H9 (cell line): ENCODE data around the gene SYNGR1. TPM values are rescaled to one million over a fixed set of nuclear protein-coding genes. Genes with fewer than 3 reads are reported as not detected.

ENCODE experiments used
- DNase-seq: peaks from one replicate; pipeline ENCODE4 v3.0.0-alpha.2; 2017
- H2AFZ ChIP-seq: one replicate; pipeline ENCODE4 v1.6.1; 2013; ENCODE audit warnings: mild to moderate bottlenecking, low read length, control low read depth, moderate library complexity
- H2AK5ac ChIP-seq: 2 replicates; pipeline ENCODE4 v1.6.1; 2013; ENCODE audit warnings: low read length, control low read depth, mixed read lengths; ENCODE audit not compliant: insufficient read length
- H2BK120ac ChIP-seq: one replicate; pipeline ENCODE4 v1.6.1; 2013; ENCODE audit warnings: low read depth, mild to moderate bottlenecking, low read length, control low read depth, inconsistent platforms; ENCODE audit not compliant: poor library complexity, severe bottlenecking
- H2BK12ac ChIP-seq: 2 replicates; pipeline ENCODE4 v1.6.1; 2013; ENCODE audit warnings: low read length, control low read depth, mixed read lengths, low read depth; ENCODE audit not compliant: insufficient read length
- H2BK15ac ChIP-seq: 2 replicates; pipeline ENCODE4 v1.6.1; 2013; ENCODE audit warnings: low read depth, low read length, control low read depth
- H2BK20ac ChIP-seq: one replicate; pipeline ENCODE4 v1.6.1; 2013; ENCODE audit warnings: low read depth, mild to moderate bottlenecking, low read length, control low read depth, inconsistent platforms; ENCODE audit not compliant: poor library complexity, severe bottlenecking
- H2BK5ac ChIP-seq: 2 replicates; pipeline ENCODE4 v1.6.1; 2013; ENCODE audit warnings: low read length, control low read depth, mixed read lengths; ENCODE audit not compliant: insufficient read length
- H3K14ac ChIP-seq: 2 replicates; pipeline ENCODE4 v1.6.1; 2013; ENCODE audit warnings: low read length, control low read depth; ENCODE audit not compliant: insufficient read depth
- H3K18ac ChIP-seq: 2 replicates; pipeline ENCODE4 v1.6.1; 2013; ENCODE audit warnings: low read depth, mild to moderate bottlenecking, mixed read lengths, low read length, control low read depth; ENCODE audit not compliant: insufficient read length
- H3K23ac ChIP-seq: 2 replicates; pipeline ENCODE4 v1.6.1; 2013; ENCODE audit warnings: low read length, control low read depth, mixed read lengths, low read depth; ENCODE audit not compliant: insufficient read length
- H3K23me2 ChIP-seq: 2 replicates; pipeline ENCODE4 v1.6.1; 2013; ENCODE audit warnings: low read depth, mild to moderate bottlenecking, mixed read lengths, low read length, control low read depth; ENCODE audit not compliant: insufficient read length, poor library complexity, severe bottlenecking
- H3K27ac ChIP-seq: 2 replicates; pipeline ENCODE4 v1.5.1; 2013; ENCODE audit warnings: low read length, control low read depth, mixed read lengths, low read depth; ENCODE audit not compliant: insufficient read length
- H3K27me3 ChIP-seq: 2 replicates; pipeline ENCODE4 v1.6.1; 2013; ENCODE audit warnings: low read length, control low read depth, inconsistent platforms; ENCODE audit not compliant: insufficient read depth
- H3K4ac ChIP-seq: 2 replicates; pipeline ENCODE4 v1.6.1; 2013; ENCODE audit warnings: low read depth, mild to moderate bottlenecking, control low read depth, inconsistent platforms, low read length, moderate library complexity
- H3K4me1 ChIP-seq: 2 replicates; pipeline ENCODE4 v1.6.1; 2013; ENCODE audit warnings: low read length, control low read depth, inconsistent platforms; ENCODE audit not compliant: insufficient read depth
- H3K4me2 ChIP-seq: 2 replicates; pipeline ENCODE4 v1.6.1; 2013; ENCODE audit warnings: low read length, control low read depth, mixed read lengths; ENCODE audit not compliant: insufficient read length, insufficient read depth
- H3K56ac ChIP-seq: 2 replicates; pipeline ENCODE4 v1.6.1; 2013; ENCODE audit warnings: low read depth, mild to moderate bottlenecking, mixed read lengths, low read length, control low read depth; ENCODE audit not compliant: insufficient read length
- H3K79me1 ChIP-seq: 2 replicates; pipeline ENCODE4 v1.6.1; 2013; ENCODE audit warnings: low read depth, mild to moderate bottlenecking, moderate library complexity, low read length, control low read depth, inconsistent platforms; ENCODE audit not compliant: insufficient read depth, poor library complexity, severe bottlenecking
- H3K79me2 ChIP-seq: 2 replicates; pipeline ENCODE4 v1.6.1; 2013; ENCODE audit warnings: low read length, control low read depth, inconsistent platforms; ENCODE audit not compliant: insufficient read depth
- H3K9ac ChIP-seq: 2 replicates; pipeline ENCODE4 v1.6.1; 2013; ENCODE audit warnings: low read length, control low read depth, mixed read lengths; ENCODE audit not compliant: insufficient read length; ENCODE audit errors: extremely low read depth
- H3K9me3 ChIP-seq: one replicate; pipeline ENCODE4 v1.6.1; 2013; ENCODE audit warnings: low read depth, low read length, inconsistent platforms; ENCODE audit not compliant: control insufficient read depth
- H3T11ph ChIP-seq: one replicate; pipeline ENCODE4 v1.6.1; 2013; ENCODE audit warnings: mild to moderate bottlenecking, low read length, control low read depth, inconsistent platforms
- H4K20me1 ChIP-seq: one replicate; pipeline ENCODE4 v1.6.1; 2013; ENCODE audit not compliant: control insufficient read depth, insufficient read length, insufficient read depth
- H4K5ac ChIP-seq: 2 replicates; pipeline ENCODE4 v1.6.1; 2013; ENCODE audit warnings: low read depth, mild to moderate bottlenecking, mixed read lengths, low read length, control low read depth; ENCODE audit not compliant: insufficient read length
- H4K8ac ChIP-seq: replicated peaks from 2 replicates; pipeline ENCODE4 v1.6.1; 2013; ENCODE audit warnings: low read length, control low read depth, mixed read lengths, low read depth; ENCODE audit not compliant: insufficient read length
- H4K91ac ChIP-seq: 2 replicates; pipeline ENCODE4 v1.6.1; 2013; ENCODE audit warnings: low read depth, mild to moderate bottlenecking, moderate library complexity, mixed read lengths, low read length, control low read depth; ENCODE audit not compliant: insufficient read length
- H3K27ac Mint-ChIP-seq, 3 experiments: 2 replicates in 2 of 3; 3 replicates in 1 of 3; pipeline ENCODE4 v1.8.0; 2020 to 2021; ENCODE audit warnings: mixed read lengths in 3 of 3, mild to moderate bottlenecking in 1 of 3, moderate library complexity in 1 of 3
- H3K27me3 Mint-ChIP-seq: 2 replicates; pipeline ENCODE4 v1.8.0; 2021; ENCODE audit warnings: low read depth, mild to moderate bottlenecking, moderate library complexity, mixed read lengths
- H3K36me3 Mint-ChIP-seq, 3 experiments: 2 replicates in 2 of 3; 3 replicates in 1 of 3; pipeline ENCODE4 v1.8.0; 2020 to 2021; ENCODE audit warnings: low read depth in 3 of 3, mixed read lengths in 3 of 3; ENCODE audit not compliant: insufficient read depth in 1 of 3
- H3K4me1 Mint-ChIP-seq, 2 experiments: 2 replicates each; pipeline ENCODE4 v1.8.0; 2020; ENCODE audit warnings: mixed read lengths in 2 of 2
- H3K4me3 Mint-ChIP-seq, 2 experiments: 2 replicates in 1 of 2; 3 replicates in 1 of 2; pipeline ENCODE4 v1.8.0; 2020 to 2021; ENCODE audit warnings: mild to moderate bottlenecking in 2 of 2, mixed read lengths in 2 of 2, moderate library complexity in 1 of 2
- H3K9me3 Mint-ChIP-seq, 2 experiments: 2 replicates in 1 of 2; 3 replicates in 1 of 2; pipeline ENCODE4 v1.8.0; 2020; ENCODE audit warnings: mild to moderate bottlenecking in 2 of 2, mixed read lengths in 2 of 2, moderate library complexity in 1 of 2
- CTCF ChIP-seq: fragments of 200-600 bp; sonication (generic); conservative IDR thresholded peaks from 3 replicates; pipeline ENCODE4 v1.8.0; 2021; ENCODE audit warnings: antibody characterized with exemption, mild to moderate bottlenecking
- WGBS: extraction: QIAGEN DNeasy Blood & Tissue Kit; methylation state at CpG from one replicate; pipeline ENCODE4 v1.1.7; 2013; ENCODE audit warnings: missing lambda C conversion rate, low lambda C conversion rate, mixed read lengths; ENCODE audit not compliant: insufficient read length; ENCODE audit errors: extremely low coverage; 5-methylcytosine and 5-hydroxymethylcytosine counted together
- total RNA-seq: library from RNA; stranded (reverse); gene quantifications from 2 replicates; pipeline ENCODE4 v1.2.1, GENCODE V29; 2021

The SYNGR1 gene
- total RNA-seq, 1 experiment from 2014 or later, result 13.2 TPM

- peaks cover 36 to 62% of the 10 kb centered on the region in 2 experiments for H3K4me1 Mint-ChIP-seq
- peaks cover 7 to 22% (median 10%) of the 10 kb centered on the region in 3 experiments; a peak in 6 of 7 replicates for H3K36me3 Mint-ChIP-seq
- no peak overlapping the region for H2BK120ac ChIP-seq
- H3K27ac ChIP-seq, result no peak overlapping the region
- peaks cover 6% of the 10 kb centered on the region; the same call in 1 of the 2 replicates for H3K4me1 ChIP-seq
- H3K14ac ChIP-seq, result no peak overlapping the region
- DNase-seq, result peak; percentile 25
- H3K4me2 ChIP-seq, result no peak overlapping the region
- no peak overlapping the region for H4K5ac ChIP-seq
- H2AK5ac ChIP-seq, result no peak overlapping the region
- H4K8ac ChIP-seq, result no peak overlapping the region
- no peak overlapping the region for H4K91ac ChIP-seq
- H3K79me2 ChIP-seq, result no peaks in the 10 kb centered on the region
- H3K27ac Mint-ChIP-seq, result peak overlapping the region in 2 of 3 experiments; percentile 69 to 84; a peak in 5 of 7 replicates
- peaks cover 4% of the 10 kb centered on the region for H3K23me2 ChIP-seq
- H3K23ac ChIP-seq, result no peak overlapping the region
- H3K4me3 Mint-ChIP-seq, result no peak overlapping the region; a peak in 1 of 5 replicates
- no peak overlapping the region for H3K56ac ChIP-seq
- no peak overlapping the region for H2BK12ac ChIP-seq
- no peak overlapping the region for H3K18ac ChIP-seq
- no peak overlapping the region for H3K9ac ChIP-seq
- no peak overlapping the region for H3K4ac ChIP-seq
- no peaks in the 10 kb centered on the region for H3K79me1 ChIP-seq
- H3K9me3 Mint-ChIP-seq, result no peaks in the 10 kb centered on the region
- TF ChIP-seq CTCF, result no peak
- no peak overlapping the region for H2BK5ac ChIP-seq
- no peak overlapping the region for H2AFZ ChIP-seq
- no peak overlapping the region for H2BK15ac ChIP-seq
- H4K20me1 ChIP-seq, result peaks cover 2% of the 10 kb centered on the region
- H3T11ph ChIP-seq, result no peak overlapping the region
- H3K9me3 ChIP-seq, result no peaks in the 10 kb centered on the region
- WGBS, result no CpG with 5 or more reads among the region's 18 CpGs
- no peaks in the 10 kb centered on the region; the same call in none of the 2 replicates for H3K27me3 Mint-ChIP-seq
- no peak overlapping the region for H2BK20ac ChIP-seq
- no peaks in the 10 kb centered on the region for H3K27me3 ChIP-seq
Measured at GRCh38 chr22:39360242-39360641, 10.5 kb downstream of the SYNGR1 start.
